Bronchial epithelial cell (primary cell): Measurements from ENCODE around the gene IQCM. TPM values are rescaled to one million over a fixed set of nuclear protein-coding genes. Genes with fewer than 3 reads are reported as not detected.
A peak's percentile ranks its signal among the peaks of the same experiment; 100 is the strongest.

Source experiments
- DNase-seq: peaks from one replicate; pipeline ENCODE4 v3.0.0-alpha.2; 2010; ENCODE audit warnings: low read depth
- FAIRE-seq: peaks from 2 replicates; lab custom pipeline; 2011; peaks lifted over from hg19 to GRCh38; lab: Jason Lieb, UNC
- H3K27me3 ChIP-seq: 2 replicates; pipeline ENCODE4 v1.5.1; 2011; ENCODE audit warnings: low read length; ENCODE audit not compliant: control insufficient read depth, insufficient read depth
- H3K36me3 ChIP-seq: 2 replicates; pipeline ENCODE4 v1.5.1; 2011; ENCODE audit warnings: low read length; ENCODE audit not compliant: control insufficient read depth, insufficient read depth
- H3K4me3 ChIP-seq: 2 replicates; pipeline ENCODE4 v1.5.1; 2011; ENCODE audit warnings: mild to moderate bottlenecking, low read depth, low read length, control low read depth
- total RNA-seq: library from RNA; depleted of rRNA; stranded (reverse); fragments of >200 nt; gene quantifications from 2 replicates; pipeline ENCODE4 v1.2.1, GENCODE V29; 2014
- TF ChIP-seq, protein P1 (sequence below): IDR thresholded peaks from 2 replicates; pipeline ENCODE4 v1.5.1; 2011; ENCODE audit warnings: mild to moderate bottlenecking, moderate library complexity, low read length, control low read depth, inconsistent platforms; ENCODE audit not compliant: insufficient read depth, severe bottlenecking

The IQCM gene
- total RNA-seq, 1 donor from 2014 or later: not detected

DNA sequence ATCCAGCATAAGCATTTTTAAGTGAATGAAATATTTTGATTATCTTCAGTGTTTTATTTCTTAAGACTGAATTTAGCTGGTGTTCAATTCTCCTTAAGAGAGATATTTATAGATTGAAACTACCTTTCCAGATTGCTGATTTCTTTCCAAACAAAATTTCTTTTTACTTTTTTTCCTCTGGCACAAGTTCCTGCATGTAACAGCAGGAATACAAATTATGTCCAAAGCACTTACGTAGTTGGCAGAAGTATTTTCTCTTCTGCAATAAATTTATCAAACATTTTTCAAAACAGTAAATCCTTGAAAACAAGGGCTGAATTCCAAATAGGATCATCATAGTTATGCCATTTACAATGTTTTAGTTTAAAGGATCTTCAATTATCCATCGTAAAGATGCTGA lies 412.6 kb downstream of the IQCM start:
- H3K27me3 ChIP-seq: no peaks in the 10 kb centered on the region
- H3K4me3 ChIP-seq: no peak overlapping the region
- no peaks in the 10 kb centered on the region for H3K36me3 ChIP-seq
- TF ChIP-seq, protein P1, sequence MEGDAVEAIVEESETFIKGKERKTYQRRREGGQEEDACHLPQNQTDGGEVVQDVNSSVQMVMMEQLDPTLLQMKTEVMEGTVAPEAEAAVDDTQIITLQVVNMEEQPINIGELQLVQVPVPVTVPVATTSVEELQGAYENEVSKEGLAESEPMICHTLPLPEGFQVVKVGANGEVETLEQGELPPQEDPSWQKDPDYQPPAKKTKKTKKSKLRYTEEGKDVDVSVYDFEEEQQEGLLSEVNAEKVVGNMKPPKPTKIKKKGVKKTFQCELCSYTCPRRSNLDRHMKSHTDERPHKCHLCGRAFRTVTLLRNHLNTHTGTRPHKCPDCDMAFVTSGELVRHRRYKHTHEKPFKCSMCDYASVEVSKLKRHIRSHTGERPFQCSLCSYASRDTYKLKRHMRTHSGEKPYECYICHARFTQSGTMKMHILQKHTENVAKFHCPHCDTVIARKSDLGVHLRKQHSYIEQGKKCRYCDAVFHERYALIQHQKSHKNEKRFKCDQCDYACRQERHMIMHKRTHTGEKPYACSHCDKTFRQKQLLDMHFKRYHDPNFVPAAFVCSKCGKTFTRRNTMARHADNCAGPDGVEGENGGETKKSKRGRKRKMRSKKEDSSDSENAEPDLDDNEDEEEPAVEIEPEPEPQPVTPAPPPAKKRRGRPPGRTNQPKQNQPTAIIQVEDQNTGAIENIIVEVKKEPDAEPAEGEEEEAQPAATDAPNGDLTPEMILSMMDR: no peak
- peak; percentile 8 for DNase-seq
- FAIRE-seq: no peak

GRCh38 chr4:149398993-149399392 lies 416.6 kb downstream of the IQCM start:
- TF ChIP-seq, protein P1: no peak
- DNase-seq (no peak), FAIRE-seq (no peak)
- no peaks in the 10 kb centered on the region for H3K27me3 ChIP-seq
- H3K36me3 ChIP-seq: no peaks in the 10 kb centered on the region
- no peak overlapping the region for H3K4me3 ChIP-seq

DNA sequence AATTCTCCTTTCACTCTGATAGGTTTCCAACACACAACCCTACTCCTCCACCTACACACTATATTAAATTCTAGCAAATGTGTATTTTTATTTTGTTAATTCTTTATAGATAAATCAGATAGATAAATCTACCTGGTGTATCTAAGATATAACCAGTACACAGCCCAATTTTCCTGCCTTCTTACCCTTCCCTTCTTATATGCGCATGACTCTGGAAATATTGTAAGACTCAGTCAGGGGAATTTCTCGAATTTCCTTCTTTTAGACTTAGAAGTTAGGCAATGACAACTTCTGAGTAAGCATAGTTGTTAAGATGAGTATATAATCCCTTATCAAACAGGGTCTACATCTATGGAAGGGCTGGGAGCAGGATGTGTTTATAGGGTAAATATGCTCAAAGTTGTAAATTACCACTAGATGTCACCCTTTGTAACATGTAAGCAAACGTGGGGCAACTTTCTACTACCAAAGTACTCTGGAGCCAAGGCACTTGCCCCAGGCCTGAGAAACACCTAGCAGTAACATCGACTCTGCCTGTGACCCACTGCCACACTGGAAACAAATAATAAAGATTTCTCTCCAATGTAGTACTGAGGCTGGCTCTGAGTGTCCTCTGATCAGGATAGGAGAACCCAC lies 444.7 kb downstream of the IQCM start:
- H3K27me3 ChIP-seq: no peaks in the 10 kb centered on the region
- H3K36me3 ChIP-seq: no peaks in the 10 kb centered on the region
- H3K4me3 ChIP-seq: no peak overlapping the region
- FAIRE-seq (no peak), DNase-seq (peak; percentile 72)
- TF ChIP-seq, protein P1: peak; percentile 53

DNA sequence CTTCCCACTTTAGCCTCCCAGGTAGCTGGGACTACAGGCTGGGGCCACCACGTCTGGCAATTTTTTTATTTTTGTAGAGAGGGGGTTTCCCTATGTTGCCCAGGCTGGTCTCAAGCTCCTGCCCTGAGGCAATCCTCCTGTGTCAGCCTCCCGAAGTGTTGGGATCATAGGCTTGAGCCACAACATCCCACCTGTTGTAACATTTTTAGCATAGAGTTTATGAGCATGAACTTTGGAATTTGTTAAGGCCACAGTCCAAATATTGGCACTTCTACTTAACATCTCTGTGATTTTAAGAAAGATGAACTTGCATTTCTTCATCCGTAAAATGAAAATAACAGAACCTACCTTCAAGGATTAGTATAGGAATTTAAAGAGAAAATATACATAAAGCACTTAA lies 445.6 kb downstream of the IQCM start:
- TF ChIP-seq, protein P1: no peak
- no peaks in the 10 kb centered on the region for H3K36me3 ChIP-seq
- H3K4me3 ChIP-seq: no peak overlapping the region
- peak; percentile 2 for DNase-seq
- no peak for FAIRE-seq
- H3K27me3 ChIP-seq: no peaks in the 10 kb centered on the region

GRCh38 chr4:149353241-149353640 lies 462.4 kb downstream of the IQCM start:
- Histone ChIP-seq H3K36me3 (no peaks in the 10 kb centered on the region), H3K27me3 (no peaks in the 10 kb centered on the region), H3K4me3 (no peak overlapping the region)
- TF ChIP-seq, protein P1: no peak
- no peak for FAIRE-seq
- DNase-seq: peak; percentile 14

- DNase-seq (no peak), FAIRE-seq (no peak)
- Histone ChIP-seq H3K27me3 (no peaks in the 10 kb centered on the region), H3K4me3 (no peak overlapping the region), H3K36me3 (no peaks in the 10 kb centered on the region)
- TF ChIP-seq, protein P1: no peak
Observed at GRCh38 chr4:149349541-149349940, 466.1 kb downstream of the IQCM start.
